Forelimb muscle (tissue), 1 donor: Measurements from ENCODE around the gene TMEM259. TPM values are rescaled to one million over a fixed set of nuclear protein-coding genes. Genes with fewer than 3 reads are reported as not detected.

Source experiments
- DNase-seq: peaks from one replicate; pipeline ENCODE4 v3.0.0-alpha.2; 2013; ENCODE audit warnings: low read depth
- polyA plus RNA-seq: library from polyadenylated mRNA; unstranded; fragments of 120-200 nt; gene quantifications from one replicate; pipeline ENCODE4 v1.2.1, GENCODE V29; 2013; ENCODE audit not compliant: insufficient read length

TMEM259 gene
- polyA plus RNA-seq, 1 donor = 75.5 TPM

DNA sequence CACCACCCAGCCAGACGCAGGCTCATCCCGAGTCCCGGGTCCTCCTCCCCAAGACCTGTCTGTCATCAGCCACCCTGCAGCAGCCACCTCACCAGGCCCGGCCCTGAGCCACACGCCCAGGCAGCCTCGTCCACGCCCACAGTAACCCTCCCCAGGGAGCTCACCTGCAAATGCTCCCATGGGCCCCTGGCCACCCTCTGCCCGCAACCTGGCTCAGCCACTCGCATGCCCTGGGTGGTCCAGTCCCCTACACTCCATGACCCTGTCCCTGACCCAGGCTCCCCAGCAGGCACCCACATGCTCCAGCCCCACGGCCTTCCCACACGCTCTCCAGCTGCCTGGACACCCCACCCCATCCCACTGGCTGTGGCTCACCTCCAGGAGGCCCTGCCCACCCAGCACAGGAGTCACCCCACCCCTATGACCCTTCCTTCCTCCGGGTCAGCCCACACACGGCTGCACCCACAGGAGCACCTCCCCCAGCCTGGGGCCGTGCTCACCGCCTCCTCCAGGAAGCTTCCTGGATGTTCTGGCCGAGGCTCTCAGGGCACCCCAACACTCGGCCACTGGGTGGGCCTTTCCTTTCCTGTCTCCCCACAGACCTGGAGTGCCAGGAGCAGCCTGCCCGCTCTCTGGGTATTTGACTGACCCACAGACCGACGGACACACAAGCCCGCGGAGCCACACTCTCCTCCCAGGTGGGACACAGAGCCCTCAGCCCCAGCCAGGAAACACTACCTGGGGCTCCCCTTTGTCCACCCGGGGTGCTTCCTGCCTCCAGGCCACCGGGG is 3.6 kb downstream of the TMEM259 start:
- no peak for DNase-seq

DNA sequence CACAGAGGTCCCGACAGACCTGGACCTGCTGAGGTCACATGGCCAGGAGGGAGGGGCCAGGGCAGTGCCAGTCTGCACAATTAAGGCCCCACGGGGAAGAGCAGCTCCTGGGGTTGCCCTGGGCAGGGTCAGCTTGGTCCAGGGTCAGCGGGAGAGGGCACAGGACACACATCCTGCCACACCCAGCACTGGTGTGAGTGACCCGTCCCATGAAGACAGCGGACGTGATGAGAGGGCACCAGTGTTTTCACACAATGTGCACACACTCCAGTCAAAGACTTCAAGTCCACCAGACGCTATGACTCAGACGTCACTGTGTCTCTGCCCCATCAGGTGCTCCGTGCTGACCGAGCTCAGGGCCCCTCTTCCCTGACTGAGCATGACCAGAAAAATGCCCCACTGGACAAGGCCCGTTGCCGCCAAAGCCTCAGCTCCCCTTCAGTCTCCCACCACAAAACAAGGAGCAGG is 4.2 kb downstream of the TMEM259 start:
- DNase-seq = no peak

DNA sequence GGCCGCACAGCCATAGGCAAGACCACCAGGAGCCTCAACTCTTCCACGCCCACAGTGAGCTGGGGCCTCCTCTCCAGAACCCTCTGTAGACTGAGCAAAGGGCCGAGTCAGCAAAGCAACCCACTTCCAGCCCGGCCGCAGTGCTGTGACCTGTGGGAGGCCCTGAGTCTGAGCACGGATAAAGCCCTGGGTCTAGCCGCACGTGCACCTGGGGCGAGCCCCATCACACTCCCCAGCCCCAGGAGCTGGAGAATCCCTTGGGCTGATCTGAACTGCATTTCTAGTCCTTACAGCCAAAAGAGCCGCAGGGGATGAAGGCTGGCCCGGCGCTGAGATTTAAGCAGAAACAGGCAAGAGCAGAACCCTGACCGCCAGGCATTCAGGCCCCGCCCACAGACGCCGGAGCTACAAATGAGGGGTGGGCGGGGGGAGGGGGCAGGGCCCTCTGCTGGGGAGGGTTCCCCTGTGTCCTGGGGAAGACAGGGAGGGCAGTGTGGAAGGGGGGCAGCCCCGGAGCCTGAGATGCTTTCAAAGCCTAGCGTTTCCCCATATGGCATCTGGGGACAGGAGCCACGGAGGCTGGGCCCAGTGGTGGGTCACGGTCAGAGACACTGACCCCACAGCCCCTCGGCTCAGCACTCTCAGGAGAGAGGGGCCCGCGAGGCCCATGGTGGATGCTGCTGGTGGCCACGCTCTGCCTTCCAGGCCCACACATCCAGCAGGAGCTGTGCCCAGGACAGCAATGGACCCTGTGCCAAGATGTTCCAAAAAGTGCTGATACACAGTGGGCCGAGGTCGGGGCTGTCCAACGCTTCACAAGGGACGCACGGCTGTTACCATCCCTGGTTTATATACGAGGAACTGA is 4.9 kb downstream of the TMEM259 start:
- DNase-seq = no peak

DNA sequence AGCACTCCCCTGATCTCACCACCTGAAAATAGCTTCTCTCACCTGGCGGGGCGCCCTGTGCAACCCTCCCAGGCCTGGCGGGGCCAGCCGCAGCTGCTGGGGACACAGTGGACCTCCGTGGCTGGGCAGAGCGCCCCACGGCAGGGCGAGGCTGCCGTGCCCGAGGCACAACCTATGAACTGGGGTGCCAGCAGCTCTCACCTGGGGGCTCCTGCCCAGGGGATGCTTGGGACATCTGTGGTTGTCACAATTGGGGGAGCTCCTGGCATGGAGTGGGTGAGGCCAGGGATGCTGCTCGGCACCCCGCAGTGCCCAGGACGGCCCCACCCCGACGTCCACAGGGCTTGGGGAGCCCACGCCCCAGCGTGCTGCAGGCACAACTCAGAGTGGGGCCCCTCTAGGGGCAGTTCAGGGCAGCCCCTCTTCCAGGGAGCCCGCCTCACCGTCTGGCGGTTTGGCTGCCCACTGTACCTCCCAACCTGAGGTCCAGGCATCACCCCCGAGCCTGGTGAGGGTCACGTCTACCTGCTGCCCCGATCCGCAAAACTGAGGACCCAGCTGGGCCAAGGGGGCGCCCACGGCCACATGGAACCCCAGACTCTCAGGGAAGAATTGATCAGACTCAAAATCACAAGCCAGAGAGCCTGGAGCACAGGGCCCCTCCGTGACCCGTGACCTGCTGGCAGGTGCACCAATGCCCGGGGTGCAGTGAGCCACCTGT is 5.7 kb downstream of the TMEM259 start:
- no peak for DNase-seq

DNA sequence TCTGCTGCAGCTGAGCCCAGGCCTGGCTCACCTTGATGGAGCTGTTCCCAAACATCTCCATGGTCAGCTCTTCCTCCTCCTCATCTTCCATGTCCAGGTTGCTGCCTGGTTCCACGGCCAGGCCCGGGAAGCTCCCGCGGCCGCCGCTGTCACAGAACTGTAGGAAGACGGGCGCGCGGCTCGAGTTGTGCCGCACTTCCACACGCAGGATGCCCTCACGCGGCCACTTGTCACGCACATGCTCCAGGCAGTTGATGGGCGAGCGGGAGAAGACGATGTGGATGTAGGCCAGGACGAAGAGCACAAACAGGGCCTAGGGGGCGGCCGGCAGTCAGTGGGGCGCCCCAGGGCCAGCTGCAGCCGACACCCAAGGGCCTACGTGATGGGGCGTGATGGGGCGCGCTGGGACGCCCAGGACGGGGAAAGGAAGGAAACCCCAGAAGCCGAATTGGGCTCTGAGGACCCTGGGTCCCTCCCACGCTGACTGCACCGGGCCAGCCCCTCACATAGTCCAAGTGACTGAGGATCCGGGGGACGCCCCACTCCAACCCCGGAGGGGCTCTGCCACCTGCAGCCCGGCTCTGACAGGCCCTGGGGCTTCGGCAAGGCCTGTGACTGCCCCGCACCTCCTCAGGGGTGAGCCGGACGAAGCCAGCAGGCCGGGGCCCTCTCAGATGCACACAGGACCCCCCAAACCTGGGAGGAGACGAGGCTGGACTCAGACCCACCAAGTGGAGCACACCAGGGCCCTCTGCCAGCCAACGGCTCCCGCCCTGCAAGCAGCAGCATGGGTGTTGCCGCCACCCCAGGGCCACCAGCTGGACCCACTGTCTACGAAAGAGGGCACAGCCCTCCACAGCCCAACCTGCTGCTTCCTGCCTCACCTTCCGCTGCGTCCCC is 6.5 kb downstream of the TMEM259 start:
- DNase-seq = no peak

GRCh38 chr19:1013218-1013617 is 7.7 kb downstream of the TMEM259 start:
- DNase-seq = no peak

DNA sequence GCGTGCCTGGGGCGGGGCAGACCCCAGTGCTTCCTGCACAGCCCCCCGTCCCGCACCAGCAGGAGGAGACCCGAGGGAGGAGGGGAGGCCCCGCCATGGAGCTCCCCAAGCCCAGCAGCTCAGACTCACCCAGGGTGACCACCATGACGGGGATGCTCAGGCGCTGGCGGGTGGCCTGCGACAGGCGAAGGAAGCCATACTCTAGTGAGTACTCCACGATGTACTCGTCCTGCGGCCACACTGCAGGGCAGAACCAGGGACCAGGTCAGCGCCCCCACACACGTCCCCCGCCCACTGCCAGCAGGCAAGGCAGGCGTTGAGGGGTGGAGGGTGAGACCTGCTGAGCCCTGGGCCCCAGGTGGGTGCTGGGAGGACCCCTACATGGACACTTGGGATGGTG is 8.6 kb downstream of the TMEM259 start:
- DNase-seq = no peak

DNA sequence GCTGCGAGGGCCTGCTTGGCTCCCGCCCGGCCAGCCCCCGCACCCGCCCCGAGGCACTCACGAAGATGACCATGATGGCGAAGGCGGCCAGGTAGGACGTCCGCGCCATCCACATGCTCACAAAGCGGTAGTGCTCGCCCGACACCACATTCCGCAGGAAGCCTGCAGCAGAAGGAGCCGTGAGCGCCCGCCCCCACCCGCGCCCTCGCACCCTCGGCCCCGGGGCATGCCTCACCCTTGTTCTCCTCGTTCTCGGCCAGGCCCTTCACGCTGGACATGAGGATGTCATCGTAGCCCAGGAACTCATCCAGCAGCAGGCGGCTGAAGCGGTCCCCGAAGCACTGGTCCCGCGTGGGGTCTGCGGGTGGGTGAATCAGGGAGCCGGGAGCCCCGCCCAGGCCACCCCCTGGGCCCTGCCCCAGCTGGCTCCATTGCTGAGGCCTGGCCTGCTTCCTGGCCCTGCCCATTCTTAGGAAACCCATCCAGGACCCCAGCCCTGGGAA is 9.0 kb downstream of the TMEM259 start:
- DNase-seq = no peak

- DNase-seq = no peak
Measured at GRCh38 chr19:1010586-1011510, 10.1 kb downstream of the TMEM259 start.

DNA sequence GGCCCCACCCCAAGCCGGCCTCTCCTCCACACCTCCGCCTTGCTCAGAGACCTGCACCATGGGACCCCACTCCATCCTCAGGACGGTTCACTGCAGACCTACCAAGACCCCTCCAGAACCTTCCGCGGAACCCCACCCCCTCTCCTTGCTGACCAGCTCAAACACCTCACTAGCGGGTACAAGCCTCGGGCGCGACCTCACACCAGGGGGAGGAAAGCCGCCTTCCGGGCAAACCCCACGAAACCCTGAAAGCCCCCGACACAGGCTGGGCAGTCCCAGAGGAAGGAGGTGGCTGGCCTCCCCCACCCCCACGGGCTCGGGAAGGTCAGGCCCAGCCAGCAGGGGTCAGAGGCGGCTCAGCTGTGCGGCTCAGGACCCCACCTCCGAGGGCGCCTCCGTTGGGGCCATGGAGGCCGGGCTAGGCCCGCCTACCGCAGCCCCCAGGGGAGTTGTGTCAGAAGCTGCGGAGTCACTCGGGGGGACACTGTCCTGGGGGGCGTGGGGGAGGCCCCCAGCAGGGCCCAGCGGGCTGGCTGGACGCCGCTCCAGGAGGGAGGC is 10.9 kb downstream of the TMEM259 start:
- no peak for DNase-seq

DNA sequence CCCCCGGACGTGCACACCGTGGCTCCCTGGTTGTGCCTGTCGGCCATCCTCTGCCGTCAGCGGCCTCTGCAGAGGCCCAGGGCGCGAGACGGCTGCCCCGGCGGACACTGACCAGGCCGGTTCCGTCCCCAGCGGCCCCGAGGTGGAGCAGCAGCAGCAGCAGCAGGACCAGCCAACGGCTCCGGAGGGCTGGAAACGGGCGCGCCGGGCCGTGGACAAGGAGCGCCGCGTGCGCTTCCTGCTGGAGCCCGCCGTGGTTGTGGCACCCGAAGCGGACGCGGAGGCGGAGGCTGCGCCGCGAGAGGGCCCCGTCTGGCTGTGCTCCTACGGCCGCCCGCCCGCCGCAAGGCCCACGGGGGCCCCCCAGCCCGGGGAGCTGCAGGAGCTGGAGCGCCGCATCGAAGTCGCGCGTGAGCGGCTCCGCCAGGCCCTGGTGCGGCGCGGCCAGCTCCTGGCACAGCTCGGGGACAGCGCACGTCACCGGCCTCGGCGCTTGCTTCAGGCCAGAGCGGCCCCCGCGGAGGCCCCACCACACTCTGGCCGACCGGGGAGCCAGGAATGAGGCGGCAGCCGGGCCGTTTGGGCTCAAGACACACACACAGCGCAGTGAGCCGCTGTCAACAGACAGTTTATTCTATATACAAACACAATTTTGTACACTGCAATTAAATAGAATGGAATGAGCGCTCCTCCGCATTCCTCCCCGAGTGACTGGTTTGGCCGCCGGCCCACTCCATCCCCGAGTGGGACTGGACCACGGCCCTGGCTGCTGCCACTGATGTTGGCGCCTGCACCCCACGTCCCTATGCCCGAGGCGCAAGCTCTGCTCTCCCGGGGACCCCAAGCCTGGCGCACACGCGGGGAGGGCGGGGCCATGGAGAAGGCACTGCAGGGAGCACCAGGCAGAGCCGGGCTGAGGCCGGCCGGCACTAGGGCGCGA is 11.6 kb downstream of the TMEM259 start:
- DNase-seq = no peak

DNA sequence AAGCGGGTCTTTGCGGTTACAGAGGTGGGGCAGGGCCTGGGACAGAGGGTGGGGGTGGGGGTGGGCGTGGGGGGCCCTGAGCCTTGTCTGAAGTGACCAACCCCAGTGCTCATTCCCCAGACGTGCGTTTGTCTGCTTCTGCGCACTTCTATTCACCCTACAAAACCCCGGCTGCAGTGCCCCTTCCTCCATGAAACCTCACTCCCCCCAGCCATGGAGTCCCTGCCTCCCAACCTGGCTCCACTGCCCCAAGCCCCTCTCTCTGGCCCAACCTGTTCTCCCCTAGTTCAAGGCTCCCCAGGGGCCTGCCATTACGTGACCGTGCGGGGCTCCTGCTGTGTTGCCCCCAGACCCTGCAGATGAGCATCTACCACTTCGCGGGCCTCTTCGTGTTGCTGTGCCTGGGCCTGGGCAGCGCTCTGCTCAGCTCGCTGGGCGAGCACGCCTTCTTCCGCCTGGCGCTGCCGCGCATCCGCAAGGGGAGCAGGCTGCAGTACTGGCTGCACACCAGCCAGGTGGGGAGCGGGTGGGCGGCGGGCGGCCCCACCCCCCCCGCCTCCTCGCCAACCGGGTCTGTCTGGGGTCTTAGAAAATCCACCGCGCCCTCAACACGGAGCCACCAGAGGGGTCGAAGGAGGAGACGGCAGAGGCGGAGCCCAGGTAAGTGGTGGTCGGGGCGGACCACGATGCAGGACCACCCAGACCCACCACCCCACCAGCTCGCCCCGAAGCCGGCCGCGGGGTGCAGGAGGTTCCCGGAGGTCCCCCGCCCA is 12.5 kb downstream of the TMEM259 start:
- no peak for DNase-seq

- no peak for DNase-seq
Measured at GRCh38 chr19:1007399-1008251, 13.3 kb downstream of the TMEM259 start.

- DNase-seq = no peak
Measured at GRCh38 chr19:1006711-1007398, 14.1 kb downstream of the TMEM259 start.

GRCh38 chr19:1004803-1005664 is 15.9 kb downstream of the TMEM259 start:
- no peak for DNase-seq
